KG1 (cell line): ENCODE measurements around the gene GH2.
"Not testable (repeated sequence)": the region's sequence is repeated elsewhere in the genome, so short reads cannot be mapped to it uniquely, and the experiment has no call there.

Source experiments
- DNase-seq: peaks from one replicate; lab custom pipeline; 2025; lab: John Stamatoyannopoulos, UW

Gene GH2

DNA sequence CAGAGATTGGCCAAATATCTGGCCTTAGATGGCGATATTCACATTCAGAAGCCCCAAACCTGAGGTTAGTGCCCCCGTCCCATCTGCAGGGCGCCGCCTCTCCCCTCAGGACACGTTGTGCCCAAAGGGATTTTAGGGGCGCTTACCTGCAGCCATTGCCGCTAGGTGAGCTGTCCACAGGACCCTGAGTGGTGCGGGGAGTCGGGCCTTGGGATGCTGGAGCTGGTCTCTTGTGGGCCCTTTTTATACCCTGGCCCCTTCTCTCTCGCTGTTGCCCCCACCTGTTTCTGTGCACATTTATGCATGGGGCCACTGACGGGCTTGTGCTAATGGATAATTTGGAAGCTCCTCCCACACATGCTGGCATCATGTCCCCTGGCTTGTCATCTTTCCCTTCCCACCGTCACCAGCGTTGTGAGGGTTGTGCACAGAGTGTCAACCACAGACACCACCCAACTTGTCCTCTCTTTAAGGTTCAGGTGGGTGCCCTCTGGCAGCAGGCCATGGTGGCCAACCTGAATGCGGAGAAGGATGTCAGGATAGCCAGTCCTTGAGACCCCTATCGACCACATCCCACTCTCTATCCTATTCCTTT lies 29.4 kb upstream of the GH2 start, which contains the start of gene CSHL1:
CSHL1 (minus strand) TSS at position 218 of the 595 bp plus-strand sequence; CDS start at position 156, 62 bp downstream.
- no peak for DNase-seq

DNA sequence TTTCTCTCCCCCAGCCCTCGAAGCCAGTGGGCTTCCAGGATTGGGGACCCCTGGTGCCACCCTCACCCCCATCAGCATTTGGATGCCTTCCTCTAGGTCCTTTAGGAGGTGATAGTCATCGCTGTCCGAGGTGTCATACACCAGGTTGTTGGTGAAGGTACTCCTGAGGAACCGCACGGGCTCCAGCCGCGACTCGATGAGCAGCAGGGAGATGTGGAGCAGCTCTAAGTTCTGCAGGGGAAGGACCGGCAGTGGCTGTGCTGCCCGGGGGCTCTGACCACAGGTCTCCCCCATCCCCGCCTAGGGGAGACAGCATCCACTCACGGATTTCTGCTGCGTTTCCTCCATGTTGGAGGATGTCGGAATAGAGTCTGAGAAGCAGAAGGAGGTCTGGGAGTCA lies 28.4 kb upstream of the GH2 start:
- DNase-seq, result no peak

DNA sequence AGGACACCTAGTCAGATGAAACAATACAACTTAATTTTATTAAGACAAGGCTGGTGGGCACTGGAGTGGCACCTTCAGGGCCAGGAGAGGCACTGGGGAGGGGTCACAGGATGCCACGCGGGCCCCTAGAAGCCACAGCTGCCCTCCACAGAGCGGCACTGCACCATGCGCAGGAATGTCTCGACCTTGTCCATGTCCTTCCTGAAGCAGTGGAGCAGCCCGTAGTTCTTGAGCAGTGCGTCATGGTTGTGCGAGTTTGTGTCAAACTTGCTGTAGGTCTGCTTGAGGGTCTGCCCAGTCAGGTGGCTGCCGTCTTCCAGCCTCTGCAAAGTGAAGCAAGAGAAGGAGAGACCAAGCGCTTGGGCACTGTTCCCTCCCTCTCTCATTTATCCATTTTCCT lies 27.8 kb upstream of the GH2 start:
- not testable (repeated sequence) for DNase-seq

DNA sequence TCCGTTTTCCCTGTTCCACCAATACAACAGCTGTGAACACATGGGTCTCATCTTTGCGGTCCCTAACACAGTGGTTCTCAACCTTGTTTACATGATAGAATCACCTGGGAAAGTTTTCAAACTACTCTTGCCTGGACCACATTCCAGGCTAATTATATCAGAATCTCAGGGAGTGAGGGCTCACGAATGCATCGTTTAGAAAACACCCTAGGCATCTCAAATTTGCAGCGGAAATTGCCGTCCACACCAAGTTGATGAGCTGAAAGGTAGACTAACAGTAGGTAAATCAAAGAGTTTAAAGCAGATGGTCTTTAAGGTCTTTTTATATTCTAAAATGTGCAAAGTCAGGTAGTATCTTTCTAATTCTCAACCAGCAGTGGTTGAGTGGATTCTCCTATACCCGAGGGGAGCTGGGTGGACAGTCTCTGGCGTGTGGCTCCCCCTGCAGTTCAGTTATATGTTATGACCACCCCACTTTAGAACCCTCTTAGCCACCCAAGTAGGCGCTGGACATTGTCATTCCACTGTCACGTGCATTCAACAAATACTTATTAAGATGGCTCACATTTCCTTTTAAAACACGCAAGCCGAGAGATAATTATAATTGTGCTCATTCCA lies 25.5 kb upstream of the GH2 start:
- not testable (repeated sequence) for DNase-seq

DNA sequence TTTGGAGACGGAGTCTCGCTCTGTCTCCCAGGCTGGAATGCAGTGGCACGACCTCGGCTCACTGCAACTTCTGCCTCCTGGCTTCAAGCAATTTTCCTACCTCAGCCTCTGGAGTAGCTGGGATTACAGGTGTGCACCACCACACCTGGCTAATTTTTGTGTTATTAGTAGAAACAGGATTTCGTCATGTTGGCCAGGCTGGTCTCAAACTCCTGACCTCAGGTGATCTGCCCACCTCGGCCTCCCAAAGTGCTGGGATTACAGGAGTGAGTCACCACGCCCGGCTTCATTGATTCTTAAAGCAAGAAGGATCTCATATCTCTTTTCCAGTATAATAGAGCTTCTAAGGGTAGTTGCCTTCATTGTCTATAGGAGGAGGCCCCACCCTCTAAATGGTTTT lies 23.1 kb upstream of the GH2 start:
- DNase-seq, result not testable (repeated sequence)

DNA sequence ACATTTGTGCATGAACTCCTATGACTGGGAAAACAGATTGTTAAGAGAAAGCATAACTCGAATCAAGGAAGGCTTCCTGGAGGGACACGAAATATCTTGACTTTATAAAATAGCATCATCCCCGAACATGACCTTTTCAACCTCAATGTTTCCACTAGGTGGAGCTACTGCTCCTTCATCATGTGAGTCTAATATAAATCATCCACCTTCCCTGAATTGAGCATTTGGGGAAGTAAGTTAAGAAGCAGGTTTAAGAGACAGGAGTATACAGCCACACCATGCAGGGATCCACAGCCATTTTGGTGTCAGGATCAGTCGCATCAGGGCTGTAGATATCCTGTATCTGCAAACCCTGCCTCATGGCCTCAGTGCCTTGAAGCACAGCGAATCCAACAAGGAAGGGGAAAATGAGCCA lies 22.1 kb upstream of the GH2 start:
- DNase-seq, result not testable (repeated sequence)

DNA sequence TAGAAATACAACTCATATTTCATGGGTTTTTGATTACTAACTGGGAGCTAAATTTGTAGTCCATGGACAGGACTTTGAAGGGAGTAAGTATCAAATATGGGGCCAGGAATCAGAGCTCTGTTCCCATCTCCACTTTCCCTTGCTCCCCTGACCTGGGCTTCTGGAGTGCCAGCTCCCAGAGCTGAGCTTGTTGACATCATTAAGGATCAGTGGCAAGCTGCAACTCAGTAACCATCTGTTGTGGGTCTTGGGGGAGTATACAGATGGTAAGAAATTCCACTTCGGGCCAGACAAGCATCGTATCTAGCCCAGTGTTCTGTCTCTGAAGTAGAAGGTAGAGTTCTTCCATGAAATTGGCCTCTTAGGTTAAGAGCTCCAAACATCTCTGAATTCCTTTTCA lies 20.2 kb upstream of the GH2 start:
- DNase-seq, result not testable (repeated sequence)

DNA sequence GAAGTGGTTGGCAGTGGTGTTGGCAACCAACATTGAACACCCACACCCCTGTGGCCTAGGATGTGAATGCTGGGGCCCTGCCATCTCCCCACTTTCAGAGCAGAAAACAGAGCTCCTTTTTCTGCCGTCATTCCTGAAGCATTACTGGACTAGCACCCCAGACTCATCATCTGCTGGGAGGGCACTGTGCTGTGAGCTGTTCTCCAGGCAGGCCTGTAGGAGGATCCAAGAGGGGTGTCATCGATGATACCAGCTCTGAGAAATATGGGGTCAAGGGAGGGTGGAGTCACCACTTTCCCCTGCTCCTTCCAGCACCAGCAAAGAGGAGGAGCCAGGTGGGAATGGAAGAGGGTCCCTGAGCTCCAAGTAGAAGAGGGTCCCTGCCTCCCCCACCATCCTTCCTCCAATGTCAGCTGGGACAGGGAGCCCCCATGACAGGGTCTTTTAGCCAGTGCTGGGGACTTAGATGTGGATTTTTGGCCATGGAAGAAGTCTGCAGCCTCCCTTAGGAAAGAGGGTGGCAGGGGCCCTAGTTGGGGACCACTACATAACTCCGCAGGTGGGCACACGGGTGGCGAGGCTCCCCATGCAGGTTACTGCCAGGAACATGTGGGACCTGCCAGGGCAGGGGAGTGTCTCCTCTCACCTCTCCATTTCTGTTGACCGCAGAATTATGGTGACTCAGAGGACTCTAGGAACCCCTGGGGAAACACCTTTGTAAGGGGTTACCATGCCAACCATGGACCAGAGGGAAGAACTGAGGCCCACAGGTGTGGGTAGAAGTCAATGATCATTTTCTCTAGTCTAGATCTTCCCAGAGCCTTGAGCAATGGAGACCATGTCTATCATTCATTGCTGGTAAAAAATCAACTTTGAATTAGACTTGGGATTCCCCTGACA lies 17.4 kb upstream of the GH2 start:
- DNase-seq, result not testable (repeated sequence)

DNA sequence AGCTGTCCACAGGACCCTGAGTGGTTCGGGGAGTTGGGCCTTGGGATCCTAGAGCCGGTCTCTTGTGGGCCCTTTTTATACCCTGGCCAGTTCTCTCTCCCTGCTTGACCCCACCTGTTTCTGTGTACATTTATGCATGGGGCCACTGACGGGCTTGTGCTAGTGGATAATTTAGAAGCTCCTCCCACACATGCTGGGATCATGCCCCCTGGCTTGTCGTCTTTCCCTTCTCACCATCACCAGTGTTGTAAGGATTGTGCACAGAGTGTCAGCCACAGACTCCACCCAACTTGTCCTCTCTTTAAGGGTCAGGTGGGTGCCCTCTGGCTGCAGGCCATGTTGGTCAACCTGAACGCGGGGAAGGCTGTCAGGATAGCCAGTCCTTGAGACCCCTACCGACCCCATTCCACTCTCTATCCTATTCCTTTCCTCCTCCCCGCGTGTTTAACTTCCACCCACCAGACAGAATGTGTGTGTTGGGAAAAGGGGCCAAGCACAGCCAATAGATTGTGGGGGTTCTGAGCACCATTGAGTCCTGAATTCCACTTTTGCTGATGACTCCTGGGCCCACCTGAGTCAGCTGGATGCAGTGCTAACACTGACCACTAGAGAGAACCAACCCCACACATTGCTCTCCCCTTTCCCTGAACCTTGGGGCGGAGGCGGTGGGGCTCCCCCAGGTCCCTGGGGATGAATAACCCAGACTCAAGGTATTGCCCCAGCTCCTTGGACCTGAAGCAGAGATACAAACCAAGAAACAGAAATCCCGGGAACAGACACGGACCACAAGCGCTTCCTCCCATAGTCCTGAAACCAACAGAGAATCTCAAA lies 15.0 kb upstream of the GH2 start, which contains the start of gene CSH1:
CSH1 (minus strand) TSS at position 51 of the 831 bp plus-strand sequence. CDS start 63 bp downstream, outside the sequence.
- DNase-seq, result not testable (repeated sequence)

DNA sequence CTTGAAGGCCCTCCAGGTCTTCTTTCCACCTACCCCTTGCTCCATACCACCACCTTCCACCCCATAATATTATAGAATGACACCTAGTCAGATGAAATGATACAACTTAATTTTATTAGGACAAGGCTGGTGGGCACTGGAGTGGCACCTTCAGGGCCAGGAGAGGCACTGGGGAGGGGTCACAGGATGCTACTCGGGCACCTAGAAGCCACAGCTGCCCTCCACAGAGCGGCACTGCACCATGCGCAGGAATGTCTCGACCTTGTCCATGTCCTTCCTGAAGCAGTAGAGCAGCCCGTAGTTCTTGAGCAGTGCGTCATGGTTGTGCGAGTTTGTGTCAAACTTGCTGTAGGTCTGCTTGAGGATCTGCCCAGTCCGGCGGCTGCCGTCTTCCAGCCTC lies 13.1 kb upstream of the GH2 start:
- not testable (repeated sequence) for DNase-seq

DNA sequence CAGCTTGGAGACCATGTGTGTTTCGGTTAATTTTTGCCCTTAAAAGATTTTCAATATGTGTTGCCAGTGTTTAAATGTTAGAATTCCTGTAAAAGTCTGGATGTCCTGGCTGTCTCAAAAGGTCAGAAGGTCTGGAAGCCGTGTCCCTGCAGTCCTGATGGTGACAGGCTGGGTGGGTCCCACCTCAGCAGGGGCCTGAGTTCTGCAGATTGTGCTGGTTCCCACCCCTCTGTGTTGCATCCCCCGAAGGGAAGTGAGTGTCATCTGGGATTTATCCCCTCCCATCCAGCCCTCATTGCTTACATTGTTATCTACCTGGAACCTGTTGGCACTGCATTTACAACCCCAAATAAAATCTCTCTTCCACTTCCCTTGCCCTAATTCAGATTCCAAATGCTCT lies 12.3 kb upstream of the GH2 start:
- DNase-seq, result not testable (repeated sequence)

DNA sequence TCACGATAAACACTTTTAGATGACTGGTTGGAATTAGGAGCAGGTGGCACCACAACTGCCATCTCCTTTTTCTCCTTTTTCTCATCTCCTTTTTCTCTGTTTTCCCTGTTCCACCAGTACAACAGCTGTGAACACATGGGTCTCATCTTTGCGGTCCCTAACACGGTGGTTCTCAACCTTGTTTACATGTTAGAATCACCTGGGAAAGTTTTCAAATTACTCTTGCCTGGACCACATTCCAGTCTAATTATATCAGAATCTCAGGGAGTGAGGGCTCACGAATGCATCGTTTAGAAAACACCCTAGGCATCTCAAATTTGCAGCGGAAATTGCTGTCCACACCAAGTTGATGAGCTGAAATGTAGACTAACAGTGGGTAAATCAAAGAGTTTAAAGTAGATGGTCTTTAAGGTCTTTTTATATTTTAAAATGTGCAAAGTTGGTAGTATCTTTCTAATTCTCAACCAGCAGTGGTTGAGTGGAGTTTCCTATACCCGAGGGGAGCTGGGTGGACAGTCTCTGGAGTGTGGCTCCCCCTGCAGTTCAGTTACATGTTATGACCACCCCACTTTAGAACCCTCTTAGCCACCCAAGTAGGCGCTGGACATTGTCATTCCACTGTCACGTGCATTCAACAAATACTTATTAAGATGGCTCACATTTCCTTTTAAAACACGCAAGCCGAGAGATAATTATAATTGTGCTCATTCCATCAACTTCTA lies 10.7 kb upstream of the GH2 start:
- DNase-seq, result not testable (repeated sequence)

DNA sequence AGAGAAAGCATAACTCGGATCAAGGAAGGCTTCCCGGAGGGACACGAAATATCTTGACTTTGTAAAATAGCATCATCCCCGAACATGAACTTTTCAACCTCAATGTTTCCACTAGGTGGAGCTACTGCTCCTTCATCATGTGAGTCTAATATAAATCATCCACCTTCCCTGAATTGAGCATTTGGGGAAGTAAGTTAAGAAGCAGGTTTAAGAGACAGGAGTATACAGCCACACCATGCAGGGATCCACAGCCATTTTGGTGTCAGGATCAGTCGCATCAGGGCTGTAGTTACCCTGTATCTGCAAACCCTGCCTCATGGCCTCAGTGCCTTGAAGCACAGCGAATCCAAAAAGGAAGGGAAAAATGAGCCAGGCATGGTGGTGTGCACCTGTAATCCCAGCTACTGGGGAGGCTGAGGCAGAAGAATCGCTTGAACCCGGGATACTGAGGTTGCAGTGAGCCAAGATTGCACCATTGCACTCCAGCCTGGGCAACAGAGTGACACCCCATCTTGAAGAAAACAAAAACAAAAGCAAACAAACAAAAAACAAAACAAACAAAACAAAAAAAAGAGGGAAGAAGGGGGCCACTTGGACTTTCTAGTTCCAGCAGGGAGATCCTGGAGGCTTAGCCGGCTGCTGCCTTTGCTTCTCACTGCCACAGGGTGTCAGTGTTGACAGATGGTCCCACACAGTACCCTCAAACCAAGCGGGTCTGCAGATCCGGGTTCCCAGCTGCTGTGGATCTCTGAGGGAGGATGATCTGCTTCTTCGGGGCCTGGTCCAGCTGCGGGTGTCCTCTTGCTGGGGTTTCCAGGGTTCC lies 7.5 kb upstream of the GH2 start:
- DNase-seq, result peak; percentile 58

DNA sequence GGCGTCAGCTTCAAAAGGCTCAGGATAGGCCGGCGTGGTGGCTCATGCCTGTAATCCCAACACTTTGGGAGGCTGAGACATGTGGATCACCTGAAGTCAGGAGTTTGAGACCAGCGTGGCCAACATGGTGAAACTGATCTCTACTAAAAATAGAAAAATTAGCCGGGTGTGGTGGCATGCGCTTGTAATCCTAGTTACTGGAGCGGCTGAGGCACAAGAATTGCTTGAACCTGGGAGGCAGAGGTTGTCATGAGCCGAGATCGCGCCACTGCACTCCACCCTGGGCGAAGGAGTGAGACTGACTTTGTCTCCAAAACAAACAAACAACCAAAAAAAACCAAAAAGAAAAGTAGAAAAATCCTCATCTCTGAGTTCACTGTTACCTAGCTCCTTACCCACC lies 3.4 kb upstream of the GH2 start:
- not testable (repeated sequence) for DNase-seq

DNA sequence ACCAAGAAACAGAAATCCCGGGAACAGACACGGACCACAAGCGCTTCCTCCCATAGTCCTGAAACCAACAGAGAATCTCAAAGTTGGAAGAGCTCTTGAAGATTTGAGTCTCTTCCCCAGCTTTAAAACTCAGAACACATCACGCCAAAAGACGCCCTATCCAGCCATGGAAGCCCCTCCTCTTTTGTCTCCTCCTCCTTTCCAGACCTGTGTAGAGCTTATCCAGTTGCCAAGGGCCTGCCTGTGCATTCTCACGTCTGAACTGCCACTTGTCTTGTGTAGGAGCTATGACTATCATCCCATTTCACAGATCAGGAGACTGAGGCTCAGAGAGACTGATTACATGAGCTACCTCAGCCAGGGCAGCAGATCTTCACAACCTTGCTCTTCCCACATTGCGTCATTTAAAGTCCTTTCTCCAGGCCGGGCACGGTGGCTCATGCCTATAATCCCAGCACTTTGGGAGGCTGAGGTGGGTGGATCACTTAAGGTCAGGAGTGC lies 932 bp upstream of the GH2 start:
- DNase-seq, result not testable (repeated sequence)

DNA sequence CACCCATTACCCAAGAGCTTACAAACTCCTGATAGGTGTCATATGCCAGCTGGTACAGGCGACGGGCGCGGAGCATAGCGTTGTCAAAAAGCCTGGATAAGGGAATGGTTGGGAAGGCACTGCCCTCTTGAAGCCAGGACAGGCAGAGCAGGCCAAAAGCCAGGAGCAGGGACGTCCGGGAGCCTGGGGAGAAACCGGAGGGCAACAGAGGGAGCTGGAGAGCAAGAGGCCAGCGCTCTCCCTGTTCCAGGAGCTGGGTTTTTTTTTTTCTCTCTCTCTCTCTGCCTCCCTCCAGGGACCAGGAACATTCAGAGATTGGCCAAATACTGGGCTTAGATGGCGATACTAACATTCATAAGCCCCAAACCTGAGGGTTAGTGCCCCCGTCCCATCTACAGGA lies 407 bp downstream of the GH2 start:
- not testable (repeated sequence) for DNase-seq

DNA sequence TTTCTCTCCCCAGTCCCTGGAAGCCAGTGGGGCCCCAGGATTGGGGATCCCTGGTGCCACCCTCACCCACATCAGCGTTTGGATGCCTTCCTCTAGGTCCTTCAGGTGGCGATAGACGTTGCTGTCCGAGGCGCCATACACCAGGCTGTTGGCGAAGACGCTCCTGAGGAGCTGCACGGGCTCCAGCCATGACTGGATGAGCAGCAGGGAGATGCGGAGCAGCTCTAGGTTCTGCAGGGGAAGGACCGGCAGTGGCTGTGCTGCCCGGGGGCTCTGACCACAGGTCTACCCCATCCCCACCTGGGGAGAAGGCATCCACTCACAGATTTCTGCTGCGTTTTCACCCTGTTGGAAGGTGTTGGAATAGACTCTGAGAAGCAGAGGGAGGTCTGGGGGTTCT lies 1.0 kb downstream of the GH2 start:
- DNase-seq, result no peak

DNA sequence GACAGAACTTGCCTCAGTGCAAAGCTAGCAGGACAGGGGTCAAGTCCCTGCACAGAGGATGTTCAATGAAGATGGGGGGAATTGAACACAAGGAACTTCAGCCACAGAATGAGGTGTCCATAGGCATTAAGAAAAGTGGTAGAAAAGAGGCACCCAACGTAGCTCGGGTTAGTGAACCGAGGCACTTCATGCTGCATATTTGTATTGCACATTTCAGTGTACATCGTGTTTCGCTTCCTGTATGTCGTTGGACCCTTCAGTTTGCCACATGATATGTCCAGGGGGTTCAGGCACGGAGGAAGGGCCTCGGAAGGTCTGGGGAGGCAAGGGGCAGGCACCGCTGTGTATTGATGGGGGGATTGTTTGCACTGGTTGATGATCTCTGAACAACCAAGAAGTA lies 3.3 kb downstream of the GH2 start:
- not testable (repeated sequence) for DNase-seq

DNA sequence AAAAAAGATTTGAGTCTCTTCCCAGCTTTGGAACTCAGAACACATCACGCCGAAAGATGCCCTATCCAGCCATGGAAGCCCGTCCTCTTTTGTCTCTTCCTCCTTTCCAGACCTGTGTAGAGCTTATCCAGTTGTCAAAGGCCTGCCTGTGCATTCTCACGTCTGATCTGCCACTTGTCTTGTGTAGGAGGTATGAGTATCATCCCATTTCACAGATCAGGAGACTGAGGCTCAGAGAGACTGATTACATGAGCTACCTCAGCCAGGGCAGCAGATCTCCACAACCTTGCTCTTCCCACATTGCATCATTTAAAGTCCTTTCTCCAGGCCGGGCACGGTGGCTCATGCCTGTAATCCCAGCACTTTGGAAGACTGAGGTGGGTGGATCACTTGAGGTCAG lies 7.1 kb downstream of the GH2 start:
- DNase-seq, result not testable (repeated sequence)

DNA sequence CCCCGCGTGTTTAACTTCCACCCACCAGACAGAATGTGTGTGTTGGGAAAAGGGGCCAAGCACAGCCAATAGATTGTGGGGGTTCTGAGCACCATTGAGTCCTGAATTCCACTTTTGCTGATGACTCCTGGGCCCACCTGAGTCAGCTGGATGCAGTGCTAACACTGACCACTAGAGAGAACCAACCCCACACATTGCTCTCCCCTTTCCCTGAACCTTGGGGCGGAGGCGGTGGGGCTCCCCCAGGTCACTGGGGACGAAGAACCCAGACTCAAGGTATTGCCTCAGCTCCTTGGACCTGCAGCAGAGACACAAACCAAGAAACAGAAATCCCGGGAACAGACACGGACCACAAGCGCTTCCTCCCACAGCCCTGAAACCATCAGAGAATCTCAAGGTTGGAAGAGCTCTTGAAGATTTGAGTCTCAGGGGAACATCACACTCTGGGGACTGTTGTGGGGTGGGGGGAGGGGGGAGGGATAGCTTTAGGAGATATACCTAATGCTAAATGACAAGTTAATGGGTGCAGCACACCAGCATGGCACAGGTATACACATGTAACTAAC lies 7.6 kb downstream of the GH2 start:
- DNase-seq, result not testable (repeated sequence)
